AG20443 (cell line): ENCODE results near the gene MTMR3.
"Not testable (repeated sequence)": the region's sequence is repeated elsewhere in the genome, so short reads cannot be mapped to it uniquely, and the experiment has no call there.

Experiments
- DNase-seq: peaks from one replicate; pipeline ENCODE4 v3.0.0; 2012; ENCODE audit warnings: low spot score, mixed read lengths

The MTMR3 gene

GRCh38 chr22:29883045-29883774, at the start of gene MTMR3:
MTMR3 (plus strand) TSS chr22:29883174; CDS start chr22:29971060, 87,886 bp downstream.
- DNase-seq, result peak; percentile 91

GRCh38 chr22:29833392-29833965, 49.5 kb upstream of the MTMR3 start:
- DNase-seq, result no peak

GRCh38 chr22:29834046-29834445, 48.9 kb upstream of the MTMR3 start:
- DNase-seq, result no peak

- DNase-seq, result not testable (repeated sequence)
Measured at GRCh38 chr22:29836791-29837370, 46.1 kb upstream of the MTMR3 start.

- DNase-seq, result peak; percentile 99
Measured at GRCh38 chr22:29837741-29838598, 45.0 kb upstream of the MTMR3 start, which contains the start of gene ASCC2. ASCC2 (minus strand) TSS chr22:29838274; CDS start chr22:29832325, 5,949 bp downstream.

- DNase-seq, result no peak
Measured at GRCh38 chr22:29838599-29838956, 44.4 kb upstream of the MTMR3 start.

- DNase-seq, result no peak
Measured at GRCh38 chr22:29839039-29839438, 43.9 kb upstream of the MTMR3 start.

GRCh38 chr22:29840498-29840897, 42.5 kb upstream of the MTMR3 start:
- no peak for DNase-seq

GRCh38 chr22:29842172-29842571, 40.8 kb upstream of the MTMR3 start:
- no peak for DNase-seq

GRCh38 chr22:29842740-29843139, 40.2 kb upstream of the MTMR3 start:
- peak; percentile 81 for DNase-seq

GRCh38 chr22:29846290-29846689, 36.7 kb upstream of the MTMR3 start:
- DNase-seq, result no peak

- DNase-seq, result no peak
Measured at GRCh38 chr22:29848111-29848510, 34.9 kb upstream of the MTMR3 start.

GRCh38 chr22:29854432-29854831, 28.5 kb upstream of the MTMR3 start:
- DNase-seq, result no peak

GRCh38 chr22:29855611-29856181, 27.3 kb upstream of the MTMR3 start:
- no peak for DNase-seq

- no peak for DNase-seq
Measured at GRCh38 chr22:29856496-29856895, 26.5 kb upstream of the MTMR3 start.

- not testable (repeated sequence) for DNase-seq
Measured at GRCh38 chr22:29859030-29859429, 23.9 kb upstream of the MTMR3 start.

- DNase-seq, result no peak
Measured at GRCh38 chr22:29860006-29860766, 22.8 kb upstream of the MTMR3 start.

- DNase-seq, result no peak
Measured at GRCh38 chr22:29861672-29862297, 21.2 kb upstream of the MTMR3 start.

GRCh38 chr22:29865572-29865971, 17.4 kb upstream of the MTMR3 start:
- DNase-seq, result not testable (repeated sequence)

- DNase-seq, result no peak
Measured at GRCh38 chr22:29867260-29867659, 15.7 kb upstream of the MTMR3 start.

- DNase-seq, result no peak
Measured at GRCh38 chr22:29867851-29868250, 15.1 kb upstream of the MTMR3 start.
